GM12875 (cell line): ENCODE results near the gene MRGPRG.
"Not testable (repeated sequence)": the region's sequence is repeated elsewhere in the genome, so short reads cannot be mapped to it uniquely, and the experiment has no call there.

Experiments
- H3K4me3 ChIP-seq: one replicate; pipeline ENCODE4 v1.5.1; 2011; ENCODE audit warnings: low read depth, low read length, control low read depth
- CTCF ChIP-seq: IDR thresholded peaks from 2 replicates; pipeline ENCODE4 v1.5.1; 2011; ENCODE audit warnings: low read depth, mild to moderate bottlenecking, control low read depth, inconsistent platforms, low read length, moderate library complexity, borderline replicate concordance; ENCODE audit not compliant: insufficient read depth

Gene MRGPRG

DNA sequence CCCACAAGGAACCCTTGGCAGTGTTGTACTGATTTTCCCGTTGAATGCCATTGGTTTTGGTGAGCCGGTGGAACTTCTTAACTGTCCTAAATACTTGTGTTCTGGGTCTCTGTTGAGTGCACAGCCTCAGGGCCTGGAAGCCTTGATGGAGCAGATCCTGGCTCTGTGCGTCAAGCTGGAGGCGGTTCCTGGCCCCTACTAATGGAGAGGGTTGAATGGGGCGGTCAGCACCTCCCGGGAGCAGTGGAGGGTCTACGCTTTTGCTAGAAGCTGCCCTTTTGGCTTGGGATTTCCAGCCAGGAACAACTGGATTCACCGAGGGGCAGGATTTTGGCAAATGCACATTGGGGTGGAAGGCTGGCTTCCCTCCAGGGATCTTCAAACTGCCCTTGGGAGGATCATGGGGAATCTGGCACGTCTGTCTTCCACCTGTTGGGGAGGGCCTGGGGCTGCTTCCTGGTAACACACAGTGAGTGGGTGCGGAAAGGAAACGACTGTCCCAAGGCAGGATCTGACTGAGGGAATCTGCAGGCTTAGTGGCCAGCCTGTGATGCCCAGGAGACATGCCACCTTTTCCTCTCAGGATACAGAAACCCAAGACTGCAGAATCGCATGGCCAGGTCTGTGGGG is 46.6 kb downstream of the MRGPRG start:
- no peak overlapping the region for H3K4me3 ChIP-seq
- TF ChIP-seq CTCF = no peak

- TF ChIP-seq CTCF = no peak
- no peak overlapping the region for H3K4me3 ChIP-seq
Observed at GRCh38 chr11:3170756-3171650, 47.6 kb downstream of the MRGPRG start.

- TF ChIP-seq CTCF = no peak
- H3K4me3 ChIP-seq = no peak overlapping the region
Observed at GRCh38 chr11:3170044-3170755, 48.4 kb downstream of the MRGPRG start.

- no peak for TF ChIP-seq CTCF
- no peak overlapping the region for H3K4me3 ChIP-seq
Observed at GRCh38 chr11:3169255-3170043, 49.2 kb downstream of the MRGPRG start.

GRCh38 chr11:3168742-3169254 is 49.8 kb downstream of the MRGPRG start:
- H3K4me3 ChIP-seq = not testable (repeated sequence)
